ENCODE data around the gene SKAP2.

Gene SKAP2

DNA sequence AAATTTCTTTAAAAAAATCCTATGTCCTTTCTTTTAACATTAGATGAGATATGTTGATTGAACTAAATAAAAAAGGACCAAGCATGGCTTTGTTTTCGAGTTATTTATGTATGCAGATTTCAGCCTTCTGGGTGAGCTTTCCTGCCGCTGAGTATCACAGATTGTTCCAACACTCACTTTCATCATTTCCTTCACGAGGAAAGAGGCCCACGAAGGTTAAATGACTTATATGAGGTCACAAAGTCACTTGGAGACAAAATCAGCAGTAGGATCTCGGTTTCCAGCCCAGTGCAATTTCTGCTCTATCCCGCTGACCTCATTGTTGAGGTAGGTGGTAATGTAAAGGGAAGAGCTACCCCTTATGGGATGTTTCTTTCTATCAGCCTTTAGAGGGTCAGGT is 226.8 kb downstream of the SKAP2 start:
- TF ChIP-seq, protein P1, sequence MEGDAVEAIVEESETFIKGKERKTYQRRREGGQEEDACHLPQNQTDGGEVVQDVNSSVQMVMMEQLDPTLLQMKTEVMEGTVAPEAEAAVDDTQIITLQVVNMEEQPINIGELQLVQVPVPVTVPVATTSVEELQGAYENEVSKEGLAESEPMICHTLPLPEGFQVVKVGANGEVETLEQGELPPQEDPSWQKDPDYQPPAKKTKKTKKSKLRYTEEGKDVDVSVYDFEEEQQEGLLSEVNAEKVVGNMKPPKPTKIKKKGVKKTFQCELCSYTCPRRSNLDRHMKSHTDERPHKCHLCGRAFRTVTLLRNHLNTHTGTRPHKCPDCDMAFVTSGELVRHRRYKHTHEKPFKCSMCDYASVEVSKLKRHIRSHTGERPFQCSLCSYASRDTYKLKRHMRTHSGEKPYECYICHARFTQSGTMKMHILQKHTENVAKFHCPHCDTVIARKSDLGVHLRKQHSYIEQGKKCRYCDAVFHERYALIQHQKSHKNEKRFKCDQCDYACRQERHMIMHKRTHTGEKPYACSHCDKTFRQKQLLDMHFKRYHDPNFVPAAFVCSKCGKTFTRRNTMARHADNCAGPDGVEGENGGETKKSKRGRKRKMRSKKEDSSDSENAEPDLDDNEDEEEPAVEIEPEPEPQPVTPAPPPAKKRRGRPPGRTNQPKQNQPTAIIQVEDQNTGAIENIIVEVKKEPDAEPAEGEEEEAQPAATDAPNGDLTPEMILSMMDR (IDR thresholded peaks at IDR 0.05; ENCODE audit: insufficient read depth, low read length, poor library complexity, severe bottlenecking) = no peak

DNA sequence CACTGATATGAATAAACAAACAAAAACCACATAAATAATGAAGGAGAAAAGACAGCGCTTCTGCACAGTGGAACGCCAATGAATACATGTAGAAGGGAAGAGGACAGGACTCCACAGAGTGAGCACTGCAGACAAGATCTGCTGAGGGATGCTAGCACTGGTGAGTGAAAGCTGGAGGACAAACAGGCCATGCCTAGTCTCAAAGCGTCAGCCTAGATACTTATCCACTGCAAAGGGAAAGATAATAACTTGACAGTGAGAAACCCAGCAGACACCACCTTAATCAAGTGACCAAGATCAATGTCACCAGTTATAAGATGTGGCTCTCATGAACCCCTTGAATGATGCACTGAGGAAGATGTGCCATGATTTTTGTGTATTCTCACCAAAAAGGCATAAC is 227.6 kb downstream of the SKAP2 start:
- Histone ChIP-seq H3K27me3 (replicated peaks; ENCODE audit: control insufficient read depth, insufficient read depth, low read length) (no peaks in the 10 kb centered on the region), H3K36me3 (ENCODE audit: control insufficient read depth, insufficient read depth, low read length) (no peaks in the 10 kb centered on the region), H3K4me3 (replicated peaks; ENCODE audit: low read depth, low read length) (no peak overlapping the region)
- no peak for DNase-seq (ENCODE audit: extremely low read depth, insufficient read length)
- TF ChIP-seq, protein P1 (IDR thresholded peaks at IDR 0.05; ENCODE audit: insufficient read depth, low read length, poor library complexity, severe bottlenecking) = no peak

More for the DNA sequence above, 226.8 kb downstream of the SKAP2 start:
- H3K27me3 ChIP-seq (replicated peaks; ENCODE audit: control insufficient read depth, insufficient read depth, low read length) = no peaks in the 10 kb centered on the region
- H3K4me3 ChIP-seq (replicated peaks; ENCODE audit: low read depth, low read length) = no peak overlapping the region
- no peaks in the 10 kb centered on the region for H3K36me3 ChIP-seq (ENCODE audit: control insufficient read depth, insufficient read depth, low read length)
- no peak for DNase-seq (ENCODE audit: extremely low read depth, insufficient read length)

DNA sequence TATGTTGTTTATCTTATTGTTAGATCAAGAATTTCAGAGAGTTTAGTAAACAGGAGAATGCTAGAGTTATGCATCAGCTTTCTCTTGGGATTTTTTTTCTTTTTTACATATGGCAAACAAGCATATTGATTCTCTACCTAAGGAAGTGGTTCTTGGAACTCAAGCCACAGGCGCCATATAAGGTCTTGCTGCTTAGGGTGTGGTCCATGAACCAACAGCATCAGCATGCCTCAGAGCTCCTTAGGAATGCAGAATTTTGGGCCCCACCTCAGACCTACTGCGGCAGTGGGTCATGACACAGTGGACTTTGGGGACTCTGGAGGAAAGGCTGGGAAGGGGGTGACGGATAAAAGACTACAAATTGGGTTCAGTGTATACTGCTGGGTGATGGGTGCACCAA is 230.8 kb downstream of the SKAP2 start:
- no peaks in the 10 kb centered on the region for H3K27me3 ChIP-seq (replicated peaks; ENCODE audit: control insufficient read depth, insufficient read depth, low read length)
- TF ChIP-seq, protein P1 (IDR thresholded peaks at IDR 0.05; ENCODE audit: insufficient read depth, low read length, poor library complexity, severe bottlenecking) = no peak
- no peaks in the 10 kb centered on the region for H3K36me3 ChIP-seq (ENCODE audit: control insufficient read depth, insufficient read depth, low read length)
- H3K4me3 ChIP-seq (replicated peaks; ENCODE audit: low read depth, low read length) = no peak overlapping the region
- no peak for DNase-seq (ENCODE audit: extremely low read depth, insufficient read length)

DNA sequence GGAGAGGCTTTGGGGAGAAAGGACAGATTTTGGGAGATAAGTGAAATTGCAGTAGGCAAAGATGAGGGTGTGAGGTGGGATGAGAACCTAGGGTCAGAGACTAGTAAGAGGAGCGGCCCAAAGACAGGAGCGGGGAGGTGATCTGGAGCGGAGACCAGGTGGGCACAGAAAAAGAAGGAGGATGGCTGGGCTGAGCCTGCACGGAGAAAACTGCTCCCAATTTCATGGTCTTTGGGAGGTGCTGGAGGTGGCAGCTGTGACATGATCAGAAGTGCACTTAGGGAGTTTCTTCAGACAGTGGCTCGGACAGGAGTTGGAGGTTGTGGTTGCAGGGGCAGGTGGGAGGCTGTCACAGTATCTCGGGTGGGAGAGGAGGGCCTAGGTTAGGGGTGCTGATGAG is 232.8 kb downstream of the SKAP2 start:
- TF ChIP-seq, protein P1 (IDR thresholded peaks at IDR 0.05; ENCODE audit: insufficient read depth, low read length, poor library complexity, severe bottlenecking) = no peak
- Histone ChIP-seq H3K36me3 (ENCODE audit: control insufficient read depth, insufficient read depth, low read length) (no peaks in the 10 kb centered on the region), H3K27me3 (replicated peaks; ENCODE audit: control insufficient read depth, insufficient read depth, low read length) (no peaks in the 10 kb centered on the region; the same call in 1 of the 2 replicates), H3K4me3 (replicated peaks; ENCODE audit: low read depth, low read length) (no peak overlapping the region)
- DNase-seq (ENCODE audit: extremely low read depth, insufficient read length) = no peak

DNA sequence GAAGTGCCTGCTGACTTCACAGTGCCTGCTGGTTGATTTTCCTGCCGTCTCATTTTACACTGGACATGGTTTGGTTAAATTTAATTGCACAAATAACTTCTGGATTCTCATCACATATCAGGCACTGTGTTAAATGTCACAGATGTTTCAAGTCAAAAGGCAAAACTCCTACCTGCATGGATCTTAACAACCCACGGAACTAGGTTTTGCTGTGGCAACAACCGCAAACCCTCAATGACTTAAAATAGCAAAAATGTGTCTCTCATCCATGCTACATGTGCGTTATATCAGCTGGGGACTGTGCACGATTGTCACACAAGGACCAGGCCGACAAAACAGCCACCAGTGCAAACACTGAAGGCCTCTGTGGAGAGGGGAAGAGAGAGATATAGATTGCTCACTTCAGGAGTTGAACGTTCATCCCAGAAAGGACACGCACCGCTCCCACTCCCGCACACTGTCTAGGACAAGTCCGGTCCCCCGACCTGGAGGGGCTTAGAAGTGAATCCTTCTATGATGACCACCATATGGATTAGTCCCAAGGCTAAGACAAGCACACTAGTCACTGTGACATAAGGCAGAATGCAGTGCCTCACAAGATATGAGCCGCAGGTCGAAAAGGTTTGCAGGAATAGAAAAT is 233.3 kb downstream of the SKAP2 start:
- no peaks in the 10 kb centered on the region for H3K36me3 ChIP-seq (ENCODE audit: control insufficient read depth, insufficient read depth, low read length)
- no peaks in the 10 kb centered on the region; the same call in 1 of the 2 replicates for H3K27me3 ChIP-seq (replicated peaks; ENCODE audit: control insufficient read depth, insufficient read depth, low read length)
- H3K4me3 ChIP-seq (replicated peaks; ENCODE audit: low read depth, low read length) = no peak overlapping the region
- no peak for DNase-seq (ENCODE audit: extremely low read depth, insufficient read length)
- TF ChIP-seq, protein P1 (IDR thresholded peaks at IDR 0.05; ENCODE audit: insufficient read depth, low read length, poor library complexity, severe bottlenecking) = no peak

DNA sequence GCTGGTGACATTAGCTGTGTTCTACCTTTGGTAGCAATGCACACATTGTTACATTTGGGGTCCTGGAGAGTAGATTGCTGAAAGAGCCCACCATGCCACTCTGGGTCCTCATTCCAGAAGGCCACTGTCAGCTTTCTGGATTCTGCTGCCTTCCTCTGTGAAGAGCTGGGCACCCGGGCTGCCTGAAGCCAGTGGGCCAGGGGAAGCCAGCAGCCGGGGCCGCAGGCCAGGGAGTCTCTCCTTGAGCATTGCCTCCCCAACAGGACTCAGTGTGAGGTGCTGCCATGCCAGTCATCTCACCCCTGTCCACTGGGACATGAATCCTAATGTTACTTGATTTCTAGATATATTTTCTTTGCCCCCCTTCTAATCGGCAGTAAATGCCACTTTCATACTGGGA is 234.0 kb downstream of the SKAP2 start:
- Histone ChIP-seq H3K36me3 (ENCODE audit: control insufficient read depth, insufficient read depth, low read length) (no peaks in the 10 kb centered on the region), H3K4me3 (replicated peaks; ENCODE audit: low read depth, low read length) (no peak overlapping the region), H3K27me3 (replicated peaks; ENCODE audit: control insufficient read depth, insufficient read depth, low read length) (no peaks in the 10 kb centered on the region; the same call in 1 of the 2 replicates)
- no peak for DNase-seq (ENCODE audit: extremely low read depth, insufficient read length)
- TF ChIP-seq, protein P1 (IDR thresholded peaks at IDR 0.05; ENCODE audit: insufficient read depth, low read length, poor library complexity, severe bottlenecking) = no peak
